GM10266 (cell line): ENCODE data around the gene GRAMD1A.

ENCODE experiments used
- DNase-seq: peaks from one replicate; pipeline ENCODE4 v3.0.0; 2012; ENCODE audit errors: extremely low spot score
- TF ChIP-seq, protein P1 (sequence below): IDR thresholded peaks from 2 replicates; pipeline ENCODE4 v1.5.1; 2012; ENCODE audit warnings: mild to moderate bottlenecking, low read depth; ENCODE audit not compliant: control insufficient read depth, insufficient read depth; ENCODE audit errors: missing control alignments

Gene GRAMD1A

GRCh38 chr19:35033067-35034004, 33.2 kb downstream of the GRAMD1A start:
- DNase-seq: no peak
- TF ChIP-seq, protein P1, sequence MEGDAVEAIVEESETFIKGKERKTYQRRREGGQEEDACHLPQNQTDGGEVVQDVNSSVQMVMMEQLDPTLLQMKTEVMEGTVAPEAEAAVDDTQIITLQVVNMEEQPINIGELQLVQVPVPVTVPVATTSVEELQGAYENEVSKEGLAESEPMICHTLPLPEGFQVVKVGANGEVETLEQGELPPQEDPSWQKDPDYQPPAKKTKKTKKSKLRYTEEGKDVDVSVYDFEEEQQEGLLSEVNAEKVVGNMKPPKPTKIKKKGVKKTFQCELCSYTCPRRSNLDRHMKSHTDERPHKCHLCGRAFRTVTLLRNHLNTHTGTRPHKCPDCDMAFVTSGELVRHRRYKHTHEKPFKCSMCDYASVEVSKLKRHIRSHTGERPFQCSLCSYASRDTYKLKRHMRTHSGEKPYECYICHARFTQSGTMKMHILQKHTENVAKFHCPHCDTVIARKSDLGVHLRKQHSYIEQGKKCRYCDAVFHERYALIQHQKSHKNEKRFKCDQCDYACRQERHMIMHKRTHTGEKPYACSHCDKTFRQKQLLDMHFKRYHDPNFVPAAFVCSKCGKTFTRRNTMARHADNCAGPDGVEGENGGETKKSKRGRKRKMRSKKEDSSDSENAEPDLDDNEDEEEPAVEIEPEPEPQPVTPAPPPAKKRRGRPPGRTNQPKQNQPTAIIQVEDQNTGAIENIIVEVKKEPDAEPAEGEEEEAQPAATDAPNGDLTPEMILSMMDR: no peak

GRCh38 chr19:35034005-35034502, 33.9 kb downstream of the GRAMD1A start:
- DNase-seq: no peak
- TF ChIP-seq, protein P1: no peak

GRCh38 chr19:35034588-35035382, 34.7 kb downstream of the GRAMD1A start:
- TF ChIP-seq, protein P1: no peak
- no peak for DNase-seq

- TF ChIP-seq, protein P1: no peak
- peak; percentile 75 for DNase-seq
Measured at GRCh38 chr19:35037716-35038622, 37.8 kb downstream of the GRAMD1A start.

GRCh38 chr19:35038623-35039512, 38.7 kb downstream of the GRAMD1A start:
- DNase-seq: no peak
- TF ChIP-seq, protein P1: no peak
